HG03432 (cell line): ENCODE results near the gene MCC.

ENCODE experiments used
- ATAC-seq: cut with Tn5 transposase; IDR thresholded peaks from one replicate; pipeline ENCODE4 v1.9.1; 2021; ENCODE audit warnings: mild to moderate bottlenecking, moderate library complexity; ENCODE audit not compliant: unreplicated experiment

MCC gene

GRCh38 chr5:113209498-113209897, 278.8 kb downstream of the MCC start:
- no peak for ATAC-seq

GRCh38 chr5:113205807-113206206, 282.4 kb downstream of the MCC start:
- no peak for ATAC-seq

GRCh38 chr5:113205323-113205722, 282.9 kb downstream of the MCC start:
- no peak for ATAC-seq

- ATAC-seq, result no peak
Observed at GRCh38 chr5:113204525-113205161, 283.6 kb downstream of the MCC start.

DNA sequence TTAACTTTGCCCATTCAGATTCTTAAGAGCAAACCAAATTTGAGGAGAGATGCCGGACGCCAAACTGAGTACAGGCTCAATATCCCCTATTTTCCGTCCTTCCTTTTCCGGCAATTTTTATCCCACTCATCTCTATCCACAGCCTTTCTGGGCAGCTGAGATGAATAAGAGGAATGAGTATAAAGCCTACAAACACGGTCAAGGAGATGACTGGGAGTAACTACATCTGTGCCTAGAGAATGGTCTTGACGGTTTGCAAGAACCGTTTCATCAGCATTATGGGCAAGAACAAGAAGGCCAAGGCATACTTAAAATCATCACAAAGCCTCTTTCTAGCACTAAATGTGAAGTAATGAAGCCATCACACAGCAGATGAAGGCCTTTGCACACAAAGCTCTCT, 284.3 kb downstream of the MCC start:
- no peak for ATAC-seq

DNA sequence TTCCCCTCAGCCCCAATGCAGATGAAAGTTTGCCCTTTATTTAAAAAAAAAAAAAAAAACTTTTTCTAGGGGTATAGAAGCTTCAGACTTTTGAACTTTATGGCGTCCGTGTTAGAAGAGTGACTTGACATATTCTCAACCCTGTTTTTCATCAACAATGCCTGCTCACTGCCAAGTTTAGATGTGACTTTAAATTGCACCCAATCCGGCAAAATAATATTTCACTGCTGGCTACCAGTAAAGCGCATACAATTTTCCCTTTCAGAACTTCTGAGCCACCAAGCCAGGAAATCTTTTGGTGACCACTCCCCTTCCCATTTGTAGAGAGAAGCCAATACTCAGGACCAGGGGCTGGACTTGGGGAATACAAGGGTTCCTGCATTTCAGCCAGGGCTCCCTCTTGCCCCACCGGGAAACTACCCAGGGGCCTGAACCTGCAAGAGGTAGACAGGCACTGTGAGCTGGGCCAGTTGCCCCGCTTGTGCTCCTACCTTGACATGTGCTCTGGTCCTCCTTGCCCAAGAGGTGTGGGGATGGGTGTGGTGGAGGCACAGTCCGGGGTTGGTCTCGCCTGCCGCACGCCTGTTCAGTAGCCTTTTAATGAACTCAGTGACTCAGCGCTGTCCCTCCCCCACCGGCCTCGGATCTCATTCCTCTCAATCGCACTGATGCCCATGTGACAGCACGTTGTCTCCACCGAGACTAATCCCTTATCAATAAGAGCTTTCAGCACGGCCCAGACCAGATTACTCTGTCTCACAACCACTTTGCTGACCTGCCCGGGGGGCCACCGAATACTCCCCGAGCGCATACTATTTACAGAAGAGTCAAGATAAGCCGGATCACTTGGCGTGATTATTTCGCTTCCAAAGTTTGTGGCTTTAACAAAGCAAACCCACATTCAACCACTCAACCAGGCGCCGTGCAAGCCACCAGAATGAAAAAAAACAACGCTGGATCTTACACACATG, 285.2 kb downstream of the MCC start:
- ATAC-seq, result no peak

- ATAC-seq, result no peak
Observed at GRCh38 chr5:113202287-113202686, 286.0 kb downstream of the MCC start.

DNA sequence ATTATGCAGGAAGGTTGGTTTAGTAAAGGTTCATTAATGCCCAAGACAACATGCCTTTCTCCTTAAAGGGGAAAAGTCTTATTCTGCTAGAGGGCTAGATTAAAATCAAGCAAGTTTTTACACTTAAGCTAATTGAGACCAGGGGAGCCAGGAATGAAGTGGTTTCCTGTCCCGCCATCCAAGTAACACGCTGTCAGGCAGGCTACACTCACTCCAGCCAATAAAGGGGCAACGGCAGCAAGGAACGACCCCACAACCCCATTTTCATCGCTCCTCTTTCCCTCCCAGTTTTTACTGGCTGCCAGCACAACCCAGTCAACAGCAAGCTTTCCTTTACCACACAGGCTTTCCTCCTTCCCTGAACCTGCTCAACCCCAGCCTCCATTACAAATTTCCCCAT, 286.5 kb downstream of the MCC start:
- no peak for ATAC-seq

- ATAC-seq, result no peak
Observed at GRCh38 chr5:113199122-113199905, 288.9 kb downstream of the MCC start.

DNA sequence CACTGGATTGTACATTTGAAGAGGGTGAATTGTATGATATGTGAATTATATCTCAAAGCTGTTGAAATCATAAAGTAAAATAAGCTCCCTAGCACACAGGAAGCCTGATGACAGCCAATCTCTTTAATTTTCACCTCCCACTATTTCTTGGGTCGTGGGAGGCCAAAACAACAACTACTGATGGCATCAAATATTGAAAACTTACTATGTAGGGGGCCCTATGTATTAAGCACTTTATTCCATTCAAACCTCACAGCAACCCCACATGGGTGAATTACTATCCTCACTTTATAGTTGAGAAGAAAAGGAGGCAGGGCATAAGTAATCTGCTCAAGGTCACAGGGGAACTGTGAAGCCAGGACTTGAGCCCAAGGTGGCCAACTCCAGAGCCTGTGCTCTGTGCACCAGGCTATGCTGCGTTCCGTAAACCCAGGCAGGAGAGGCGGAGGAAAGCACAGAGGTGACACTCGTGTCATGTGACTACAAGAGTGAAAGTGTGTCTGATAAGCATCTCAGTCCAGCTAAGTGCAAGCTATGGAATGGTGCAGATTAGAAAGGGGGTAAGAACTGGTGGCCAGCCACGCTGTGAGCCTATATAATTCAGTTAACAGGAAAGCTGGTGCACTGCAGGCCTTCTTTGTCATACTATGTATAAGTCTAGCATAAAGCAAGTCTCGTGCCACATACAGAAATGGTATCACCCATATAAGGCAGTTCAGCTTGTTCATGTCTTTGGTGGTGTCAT, 290.6 kb downstream of the MCC start:
- ATAC-seq, result no peak

- ATAC-seq, result no peak
Observed at GRCh38 chr5:113195771-113196170, 292.5 kb downstream of the MCC start.

DNA sequence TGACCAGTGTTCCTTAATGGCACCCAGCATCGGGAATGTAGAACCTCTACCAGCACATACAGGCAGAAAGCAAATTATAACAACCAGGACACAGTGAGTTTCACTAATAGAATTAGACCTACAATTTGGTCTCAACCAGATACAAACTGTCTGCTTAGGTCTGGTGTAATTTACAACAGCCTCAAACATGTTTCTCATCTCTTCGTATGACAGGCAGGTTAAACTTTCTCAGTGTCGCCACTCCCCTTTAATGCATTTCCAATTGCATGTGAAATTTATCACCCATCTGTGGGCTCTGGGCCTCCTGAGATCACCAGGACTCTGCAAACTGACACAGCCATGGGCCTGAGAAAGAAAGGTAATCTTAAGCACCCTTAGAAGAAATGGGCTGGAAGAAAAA, 293.0 kb downstream of the MCC start:
- no peak for ATAC-seq

GRCh38 chr5:113194591-113194990, 293.7 kb downstream of the MCC start:
- ATAC-seq, result no peak

DNA sequence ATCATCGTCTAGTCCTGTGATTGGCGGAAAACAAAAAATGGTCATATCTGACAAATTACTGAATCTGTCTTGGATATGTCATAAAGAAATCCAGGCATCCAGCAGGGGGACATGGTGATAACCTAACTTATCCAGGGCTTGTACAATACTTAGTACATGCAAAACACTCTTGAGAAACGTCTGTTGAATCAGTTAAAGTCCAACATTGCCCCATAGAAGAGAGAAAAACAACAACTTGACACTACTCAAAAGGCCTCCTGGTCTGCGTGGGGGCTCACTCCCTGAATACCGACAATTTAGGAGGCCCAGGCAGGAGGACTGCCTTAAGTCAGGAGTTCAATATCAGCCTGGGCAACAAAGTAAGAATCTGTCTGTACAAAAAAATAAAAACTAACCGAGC, 294.1 kb downstream of the MCC start:
- no peak for ATAC-seq

DNA sequence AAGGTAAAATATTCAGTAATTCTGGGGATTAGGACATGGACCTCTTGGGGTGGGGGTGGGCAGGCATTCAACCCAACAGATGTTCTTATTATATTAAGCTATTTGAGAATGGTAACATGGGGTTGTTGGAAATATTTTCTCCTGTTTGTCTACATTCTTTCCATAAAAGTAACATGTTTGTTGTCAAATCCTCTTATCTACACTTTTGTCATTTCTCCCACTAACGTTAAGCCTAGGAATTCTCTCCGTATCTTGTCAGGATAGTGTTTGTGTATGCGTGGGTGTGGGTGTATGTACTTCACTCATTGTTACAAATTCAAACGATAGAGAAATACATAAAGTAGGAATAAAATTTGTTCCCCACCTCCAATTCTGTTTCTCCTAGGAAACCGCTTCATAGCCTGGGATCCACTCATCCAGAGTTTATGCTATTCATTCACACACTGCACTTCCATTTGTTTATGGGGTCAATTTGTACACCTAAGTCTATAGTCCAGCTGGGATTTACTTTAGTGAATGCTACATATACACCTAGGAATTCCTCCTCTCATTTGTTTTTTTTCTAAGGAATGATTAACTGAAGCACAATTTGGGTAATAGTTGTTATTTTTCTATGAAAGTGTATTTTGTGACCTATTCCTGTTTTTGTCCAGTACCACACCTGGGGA, 294.8 kb downstream of the MCC start:
- ATAC-seq, result no peak

DNA sequence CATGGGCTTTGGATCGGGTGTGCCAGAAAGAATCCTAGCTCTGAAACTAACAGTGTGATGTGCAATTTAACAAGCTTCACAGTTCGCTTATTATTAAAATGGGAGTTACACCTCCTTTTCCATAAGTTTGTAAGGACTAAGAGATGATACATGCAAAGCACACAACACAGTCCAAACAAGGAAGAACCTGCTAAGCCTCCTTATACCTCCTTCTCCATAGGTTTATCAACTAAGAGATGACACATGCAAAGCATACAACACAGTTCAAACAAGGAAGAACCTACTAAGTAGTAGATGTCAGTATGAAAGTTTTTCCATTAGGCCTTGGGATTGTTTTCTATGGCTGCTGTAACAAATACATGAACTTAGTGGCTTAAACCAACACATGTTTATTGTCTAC, 295.7 kb downstream of the MCC start:
- no peak for ATAC-seq

DNA sequence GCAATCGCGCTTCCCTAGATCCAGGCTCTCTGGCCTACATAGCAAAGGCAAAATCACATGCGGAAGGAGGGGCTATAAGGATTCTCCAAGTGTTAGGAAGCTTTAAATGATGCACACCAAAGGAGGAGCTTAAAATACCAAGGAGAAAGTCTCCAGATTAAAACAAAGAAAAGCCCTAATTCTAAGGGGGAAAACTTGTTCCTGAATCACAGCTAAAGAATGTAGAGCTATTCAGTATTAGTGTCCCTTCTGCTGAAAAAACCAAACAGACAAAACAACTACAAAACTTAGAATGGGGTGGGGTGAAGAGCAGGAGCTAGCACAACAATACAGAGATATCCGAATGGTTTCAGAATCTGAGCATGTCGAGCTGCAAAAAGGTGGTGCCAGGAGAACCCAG, 297.9 kb downstream of the MCC start:
- no peak for ATAC-seq

GRCh38 chr5:113189291-113189690, 299.0 kb downstream of the MCC start:
- no peak for ATAC-seq

GRCh38 chr5:113188436-113188835, 299.8 kb downstream of the MCC start:
- no peak for ATAC-seq

- peak; percentile 56 for ATAC-seq
Observed at GRCh38 chr5:113187906-113188305, 300.3 kb downstream of the MCC start.
